H1 (cell line): ENCODE results near the gene EHBP1. TPM values are rescaled to one million over a fixed set of nuclear protein-coding genes. Genes with fewer than 3 reads are reported as not detected.

Experiments used
- CHD7 ChIP-seq: fragments of 300-600 bp; sonication (generic); IDR thresholded peaks from 2 replicates; pipeline ENCODE4 v1.7.1; 2012; ENCODE audit warnings: low read length, moderate library complexity, mild to moderate bottlenecking, inconsistent platforms; ENCODE audit not compliant: insufficient replicate concordance
- EGR1 ChIP-seq: IDR thresholded peaks from 2 replicates; pipeline ENCODE4 v1.6.1; 2011; ENCODE audit warnings: low read depth, low read length, borderline replicate concordance
- JUND ChIP-seq: IDR thresholded peaks from 2 replicates; pipeline ENCODE4 v1.6.1; 2011; ENCODE audit warnings: mild to moderate bottlenecking, improper control_type of control experiment, low read length
- KDM4A ChIP-seq: IDR thresholded peaks from one replicate; pipeline ENCODE4 v1.7.1; 2012; ENCODE audit warnings: low read depth, mild to moderate bottlenecking, moderate library complexity, low read length, inconsistent platforms; ENCODE audit not compliant: severe bottlenecking
- MAX ChIP-seq: IDR thresholded peaks from 2 replicates; pipeline ENCODE4 v1.6.1; 2012; ENCODE audit warnings: inconsistent platforms
- polyA plus RNA-seq, 7 experiments: library from polyadenylated mRNA; depleted of rRNA in 3 of 7; stranded (reverse) in 5 of 7; unstranded in 2 of 7; fragments of >200 nt in 5 of 7; fragments of 200-250 nt in 2 of 7; gene quantifications; 1 replicate in 5 of 7; 2 replicates in 1 of 7; 4 replicates in 1 of 7; pipeline versions ENCODE4 v1.2.1 to v1.2.3, GENCODE V29; 2011 to 2013; ENCODE audit warnings: missing spikeins in 2 of 7, mixed read lengths in 2 of 7
- total RNA-seq: library from RNA; stranded (reverse); fragmentation: NEBNext Ultra II Directional; extraction: Animal tissue kit (Norgen Biotek cat#: 25700); gene quantifications from 2 replicates; pipeline ENCODE4 v1.2.1, GENCODE V29; 2021

EHBP1 gene
- total and polyA plus RNA-seq, 2 of the 8 experiments (the other 6 are each of a cell fraction or from before 2014, with no cell fraction given), result 12.0 to 64.1 TPM

- TF ChIP-seq CHD7, result no peak
- no peak for TF ChIP-seq MAX
- no peak for TF ChIP-seq KDM4A
- TF ChIP-seq JUND, result no peak
- no peak for TF ChIP-seq EGR1
Measured at GRCh38 chr2:62727876-62728566, 22.5 kb downstream of the EHBP1 start (continued).
